Measurements from ENCODE around the gene RITA1.

RITA1 gene

GRCh38 chr12:113154351-113154973, 31.1 kb upstream of the RITA1 start:
- peak; percentile 68 for DNase-seq

DNA sequence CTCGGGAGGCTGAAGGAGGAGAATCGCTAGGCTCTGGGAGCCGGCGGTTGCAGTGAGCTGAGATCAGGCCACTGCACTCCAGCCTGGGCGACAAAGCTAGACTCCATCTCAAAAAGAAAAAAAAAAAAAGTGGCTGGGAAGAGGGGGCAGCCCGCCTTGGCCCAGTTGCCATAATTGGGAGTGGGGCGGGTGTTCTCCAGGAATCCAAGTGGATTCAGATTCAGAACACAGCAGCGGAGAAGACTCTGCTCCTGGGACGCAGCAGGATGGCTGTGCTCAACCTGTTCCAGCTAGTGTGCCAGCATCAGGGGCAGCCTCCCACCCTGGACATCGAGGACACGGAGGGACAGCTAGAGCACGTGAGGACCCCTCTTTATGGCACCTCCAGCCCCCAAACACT, 30.5 kb upstream of the RITA1 start:
- DNase-seq, result no peak

GRCh38 chr12:113155646-113156045, 29.9 kb upstream of the RITA1 start:
- DNase-seq, result no peak

- DNase-seq, result no peak
Measured at GRCh38 chr12:113157218-113157859, 28.2 kb upstream of the RITA1 start.

DNA sequence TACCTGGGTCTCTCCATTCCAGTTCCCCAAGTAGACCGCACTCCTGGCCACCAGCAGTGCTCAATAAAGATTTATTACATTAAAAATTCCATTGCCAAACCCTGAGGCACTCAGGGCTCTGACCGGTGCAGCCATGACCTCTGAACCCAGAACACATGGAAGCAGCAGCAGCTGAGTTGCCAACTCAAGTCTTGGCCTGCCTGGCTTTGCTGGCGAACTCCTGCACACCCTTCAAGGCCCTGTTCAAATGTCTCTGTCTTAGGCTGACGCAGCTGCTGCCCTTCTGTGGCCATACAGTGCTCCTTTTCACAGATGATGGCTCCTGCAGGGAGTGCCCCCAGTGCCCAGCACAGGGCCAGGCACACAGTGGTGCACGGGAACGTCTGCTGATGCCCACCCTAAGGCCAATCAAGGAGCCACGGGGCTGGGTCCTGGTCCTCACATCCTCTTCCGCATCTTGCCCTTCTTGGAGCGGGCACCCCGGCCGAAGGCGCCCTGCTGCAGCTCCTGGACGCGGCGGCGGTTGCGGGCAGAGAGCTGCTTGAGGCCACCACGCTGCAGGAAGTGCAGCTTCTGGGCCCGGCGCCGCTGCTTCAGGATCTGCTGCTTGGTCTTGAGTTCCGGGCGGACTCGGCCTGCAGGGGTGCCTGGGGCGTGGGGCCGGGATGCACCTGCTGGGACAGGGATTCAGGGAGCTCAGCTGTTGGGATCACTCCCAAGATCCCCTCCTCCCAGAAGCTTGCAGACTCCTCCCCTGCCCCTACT, 26.9 kb upstream of the RITA1 start:
- no peak for DNase-seq

- no peak for DNase-seq
Measured at GRCh38 chr12:113159937-113160336, 25.6 kb upstream of the RITA1 start.

- no peak for DNase-seq
Measured at GRCh38 chr12:113161415-113162016, 24.0 kb upstream of the RITA1 start.

DNA sequence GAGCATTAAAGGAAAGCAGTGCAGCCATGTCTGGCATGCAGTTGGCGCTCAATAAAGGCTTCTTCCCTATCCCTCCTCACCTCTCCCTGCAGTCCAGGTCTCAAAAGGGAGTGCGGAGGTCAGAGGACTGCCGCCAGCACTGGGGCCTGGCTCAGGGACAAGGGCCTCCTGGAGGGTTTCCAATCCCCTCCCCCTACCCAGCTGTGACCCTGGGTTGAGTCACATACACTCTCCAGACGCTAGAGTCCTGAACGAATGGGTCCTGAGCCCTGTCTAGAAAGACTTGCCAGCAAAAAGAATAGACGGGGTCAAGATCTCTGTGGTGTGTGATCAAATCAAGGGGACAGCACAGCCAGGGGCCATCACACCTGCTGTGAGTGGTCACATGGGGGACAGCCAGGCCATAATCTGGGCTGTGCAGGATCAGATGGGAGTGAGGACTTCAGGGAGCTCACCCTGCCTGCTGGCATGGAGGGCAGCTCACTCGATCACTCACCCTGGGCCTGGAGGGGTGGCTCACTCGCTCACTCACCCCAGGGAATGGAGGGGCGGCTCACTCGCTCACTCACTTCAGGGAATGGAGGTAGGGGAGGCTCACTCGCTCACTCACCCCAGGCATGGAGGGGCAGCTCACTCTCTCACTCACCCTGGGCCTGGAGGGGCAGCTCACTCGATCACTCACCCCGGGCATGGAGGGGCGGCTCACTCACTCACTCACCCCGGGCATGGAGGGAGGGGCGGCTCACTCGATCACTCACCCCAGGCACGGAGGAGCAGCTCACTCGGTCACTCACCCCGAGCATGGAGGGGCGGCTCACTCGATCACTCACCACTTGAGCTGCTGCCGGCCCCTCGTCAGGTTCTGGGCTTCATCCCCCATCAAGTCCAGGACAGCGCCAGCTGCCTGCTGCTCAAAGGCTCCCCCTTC, 23.2 kb upstream of the RITA1 start:
- DNase-seq, result no peak

- DNase-seq, result no peak
Measured at GRCh38 chr12:113163030-113163360, 22.5 kb upstream of the RITA1 start.

DNA sequence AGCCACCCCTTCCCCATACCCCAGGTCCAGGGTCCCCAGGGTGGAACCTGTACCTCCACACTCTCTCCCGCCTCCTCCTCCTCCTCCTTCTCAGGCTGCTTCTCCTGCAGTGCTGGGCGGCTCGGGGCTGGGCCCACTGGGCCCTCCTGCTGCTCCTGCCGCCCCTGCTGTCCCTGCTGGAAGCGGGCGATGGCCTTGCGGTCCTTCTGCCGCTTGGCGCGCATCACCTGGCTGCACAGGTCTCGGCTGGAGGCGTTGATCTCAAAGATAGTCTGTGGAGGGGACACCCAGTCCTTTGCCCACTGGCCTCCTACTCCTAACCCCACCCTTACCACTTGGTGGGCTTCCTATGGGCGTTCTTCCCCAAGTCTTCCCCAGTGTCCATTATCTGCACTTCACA, 21.5 kb upstream of the RITA1 start:
- DNase-seq, result no peak

DNA sequence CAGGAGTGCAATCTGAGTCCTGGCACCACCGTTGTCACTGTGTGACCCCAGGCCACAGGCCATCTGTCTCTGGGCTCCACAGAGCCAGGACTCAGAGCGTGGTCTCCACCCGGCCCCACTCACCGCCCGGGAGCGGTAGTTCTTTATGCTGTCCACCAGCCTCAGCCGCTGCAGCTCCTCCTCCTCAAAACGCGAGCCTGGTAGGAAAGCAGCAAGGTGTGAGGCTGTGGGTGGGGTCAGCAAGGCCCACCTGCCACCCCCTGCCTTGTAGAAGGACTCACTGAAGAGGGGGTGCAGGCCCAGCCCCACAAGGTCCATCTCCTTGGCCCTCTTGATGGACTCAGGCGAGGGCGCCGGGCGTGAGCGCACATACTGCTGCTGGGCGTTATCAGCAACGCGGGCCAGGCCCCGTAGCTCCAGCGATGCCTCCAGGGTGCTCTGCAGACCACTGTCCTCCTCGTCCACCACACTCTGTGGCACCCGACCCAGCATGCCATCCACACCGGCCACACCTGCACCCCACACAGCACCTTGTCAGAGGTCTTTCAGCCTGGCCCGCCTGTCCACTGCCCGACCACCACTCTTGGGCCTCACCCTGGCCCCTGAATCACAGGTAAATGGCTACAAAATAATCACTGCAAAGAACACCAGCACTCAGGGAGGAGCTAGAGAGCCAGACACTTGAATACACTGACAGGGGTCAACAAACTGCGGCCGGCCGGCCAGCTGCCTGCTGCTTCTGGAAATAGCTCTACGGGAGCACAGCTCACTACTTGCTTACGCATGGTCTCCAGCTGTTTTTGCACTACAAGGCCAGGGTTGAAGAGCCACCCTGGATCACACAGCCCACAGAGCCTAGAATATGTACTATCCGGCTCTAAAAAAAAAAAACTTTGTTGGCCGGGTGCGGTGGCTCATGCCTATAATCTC, 19.7 kb upstream of the RITA1 start:
- no peak for DNase-seq

- DNase-seq, result no peak
Measured at GRCh38 chr12:113167868-113168267, 17.7 kb upstream of the RITA1 start.

DNA sequence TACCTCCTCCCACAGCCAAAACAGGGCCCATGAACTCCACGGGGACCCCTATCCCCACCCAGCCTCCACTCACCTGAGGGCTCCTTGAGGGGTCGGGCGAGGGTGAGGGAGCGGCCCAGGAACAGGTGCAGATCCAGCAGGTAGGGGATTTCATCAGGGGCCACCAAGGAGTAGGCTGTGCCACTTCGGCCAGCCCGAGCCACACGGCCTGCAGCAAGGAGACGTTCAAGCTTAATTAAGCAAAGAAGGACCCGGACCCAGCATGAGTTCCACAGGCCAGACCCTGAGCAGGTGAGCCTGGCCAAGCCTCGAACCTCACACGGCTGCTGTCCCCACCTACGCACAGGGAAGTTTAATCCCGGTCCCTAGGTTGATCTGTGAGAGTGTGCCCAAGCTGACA, 15.8 kb upstream of the RITA1 start:
- no peak for DNase-seq

- DNase-seq, result no peak
Measured at GRCh38 chr12:113170457-113170856, 15.1 kb upstream of the RITA1 start.

GRCh38 chr12:113170926-113171325, 14.6 kb upstream of the RITA1 start:
- no peak for DNase-seq

DNA sequence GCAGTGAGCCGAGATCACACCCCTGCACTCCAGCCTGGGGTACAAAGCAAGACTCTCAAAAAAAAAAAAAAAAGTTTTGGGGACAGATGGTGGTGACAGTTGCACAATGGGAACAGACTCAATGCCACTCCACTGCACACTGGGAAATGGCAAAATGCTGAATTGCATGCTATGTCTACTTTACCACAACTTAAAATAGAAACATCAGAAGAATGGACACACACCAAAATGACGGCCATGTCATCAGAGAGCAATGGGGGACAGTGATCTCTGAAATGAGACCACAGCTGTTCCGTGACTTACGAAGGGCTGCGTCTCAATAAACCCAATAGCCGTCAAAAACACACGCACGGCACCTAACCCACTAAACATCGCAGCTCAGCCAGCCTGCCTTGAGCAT, 14.0 kb upstream of the RITA1 start:
- DNase-seq, result no peak

DNA sequence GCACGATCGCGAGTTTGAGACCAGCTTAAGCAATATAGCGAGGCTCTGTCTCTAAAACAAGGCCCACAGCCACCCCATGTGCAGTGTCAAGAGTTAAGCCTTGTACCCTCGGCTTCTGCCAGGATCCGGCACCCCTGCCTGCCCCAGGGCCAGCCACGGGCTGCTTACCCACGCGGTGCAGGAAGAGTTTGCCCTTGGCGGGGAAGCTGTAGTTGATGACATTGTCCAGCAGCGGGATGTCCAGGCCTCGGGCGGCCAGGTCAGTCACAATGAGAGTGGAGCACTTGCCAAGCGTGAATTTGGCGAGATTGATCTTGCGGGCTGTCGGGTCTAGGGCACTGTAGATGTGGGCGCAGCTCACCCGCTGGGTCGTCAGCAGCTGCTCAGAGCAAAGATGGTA, 13.3 kb upstream of the RITA1 start:
- no peak for DNase-seq

GRCh38 chr12:113173081-113173698, 12.3 kb upstream of the RITA1 start:
- no peak for DNase-seq

DNA sequence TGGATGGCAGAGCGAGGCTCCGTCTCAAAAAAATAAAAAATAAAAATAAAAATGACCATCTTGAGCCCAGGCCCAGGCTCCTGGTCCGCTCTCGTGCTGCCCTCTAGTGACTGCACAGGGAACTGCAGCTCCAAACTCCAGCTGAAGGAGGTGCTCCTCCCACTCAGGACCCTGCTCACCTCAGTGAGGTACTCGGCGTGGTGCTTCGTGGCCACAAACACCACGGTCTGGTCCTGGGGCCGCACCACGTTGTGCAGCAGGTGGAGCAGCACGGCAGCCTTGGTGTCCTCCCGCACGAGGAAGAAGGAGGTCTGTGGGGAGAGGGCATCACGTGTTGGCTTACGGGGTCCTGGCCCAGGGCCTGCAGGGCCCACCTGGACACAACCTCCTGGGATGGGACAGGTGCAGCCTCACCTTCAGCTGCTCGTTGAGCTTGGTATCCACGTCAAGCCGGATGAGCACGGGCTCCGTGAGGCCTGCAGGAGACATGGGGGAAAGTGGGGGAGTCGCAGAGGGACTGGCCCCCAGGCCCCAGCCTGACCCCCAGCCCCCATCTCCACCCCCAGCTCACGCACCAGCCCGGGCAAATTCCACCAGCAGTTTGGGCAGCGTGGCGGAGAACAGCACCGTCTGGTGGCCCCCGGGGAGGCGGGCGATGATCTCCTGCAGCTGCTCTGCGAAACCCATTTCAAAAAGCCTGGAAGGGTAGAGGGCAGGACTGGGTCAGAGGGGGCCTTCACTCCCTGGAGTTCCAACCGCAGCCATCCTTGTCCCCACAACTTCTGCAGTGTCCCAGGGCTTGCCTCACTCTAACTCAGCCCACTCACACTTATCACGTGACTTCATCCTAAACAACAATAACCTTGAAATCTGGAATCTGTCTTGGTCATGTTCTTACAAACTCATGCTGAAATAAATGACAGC, 10.8 kb upstream of the RITA1 start:
- DNase-seq, result peak; percentile 95

DNA sequence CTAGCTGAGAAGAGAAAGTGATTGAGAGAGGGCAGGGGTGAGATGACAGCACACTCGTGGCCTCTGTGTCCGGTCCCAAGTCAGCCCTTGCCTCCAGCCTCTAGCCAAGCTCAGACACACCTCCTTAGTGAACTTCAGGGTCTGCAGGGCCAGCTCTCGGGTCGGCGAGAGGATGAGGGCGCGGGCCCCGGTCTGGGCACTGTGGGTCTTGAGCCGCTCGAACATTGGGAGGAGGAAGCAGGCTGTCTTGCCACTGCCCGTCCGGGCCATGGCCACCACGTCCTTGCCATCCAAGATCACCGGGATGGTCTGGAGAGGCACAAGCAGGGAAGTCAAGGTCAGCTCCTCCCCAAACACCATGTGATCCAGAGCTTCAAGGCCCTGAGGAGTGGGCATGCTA, 6.5 kb upstream of the RITA1 start:
- no peak for DNase-seq
